GM10248 (cell line): ENCODE data around the gene TMEM270.

ENCODE experiments used
- CTCF ChIA-PET: fragments of 300-600 bp; sonication (Branson Sonifier 250); formaldehyde crosslinking; extraction: SDS; loops from one replicate; lab custom pipeline; 2021; ENCODE audit warnings: antibody characterized with exemption; lab: Yijun Ruan, JAX
- POLR2A ChIA-PET: fragments of 350-650 bp; sonication (Branson Sonifier 250); formaldehyde crosslinking; extraction: SDS; loops from one replicate; lab custom pipeline; 2020; ENCODE audit warnings: antibody characterized with exemption; lab: Yijun Ruan, JAX
- DNase-seq: peaks from one replicate; pipeline ENCODE4 v3.0.0; 2012; ENCODE audit errors: extremely low spot score
- TF ChIP-seq, protein P1 (sequence below): IDR thresholded peaks from 2 replicates; pipeline ENCODE4 v1.5.1; 2012; ENCODE audit warnings: mild to moderate bottlenecking, low read depth; ENCODE audit errors: extremely low read depth, missing control alignments, control extremely low read depth

Gene TMEM270

DNA sequence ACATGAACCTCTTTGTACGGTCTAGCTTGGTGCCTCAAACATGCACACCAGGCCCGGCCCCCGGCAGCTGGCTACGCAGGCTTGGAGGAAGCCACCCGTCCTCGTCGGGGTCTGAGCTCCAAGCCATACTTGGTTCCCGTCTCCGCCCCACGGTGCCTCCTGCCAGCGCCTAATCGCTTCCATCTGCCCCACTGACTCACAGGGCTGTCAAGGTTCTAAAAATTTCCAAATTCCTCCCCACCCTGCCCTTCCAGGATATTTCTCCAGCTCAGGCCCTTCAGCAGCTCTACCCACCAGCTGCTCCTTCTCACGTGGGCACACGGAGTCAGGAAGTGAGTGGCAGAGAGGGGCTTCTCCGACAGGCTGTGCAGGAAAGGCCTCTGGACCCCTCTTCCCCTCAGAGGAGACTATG is 38.8 kb downstream of the TMEM270 start:
- no peak for DNase-seq
- CTCF ChIA-PET = no interaction called here
- POLR2A ChIA-PET = no interaction called here
- TF ChIP-seq, protein P1, sequence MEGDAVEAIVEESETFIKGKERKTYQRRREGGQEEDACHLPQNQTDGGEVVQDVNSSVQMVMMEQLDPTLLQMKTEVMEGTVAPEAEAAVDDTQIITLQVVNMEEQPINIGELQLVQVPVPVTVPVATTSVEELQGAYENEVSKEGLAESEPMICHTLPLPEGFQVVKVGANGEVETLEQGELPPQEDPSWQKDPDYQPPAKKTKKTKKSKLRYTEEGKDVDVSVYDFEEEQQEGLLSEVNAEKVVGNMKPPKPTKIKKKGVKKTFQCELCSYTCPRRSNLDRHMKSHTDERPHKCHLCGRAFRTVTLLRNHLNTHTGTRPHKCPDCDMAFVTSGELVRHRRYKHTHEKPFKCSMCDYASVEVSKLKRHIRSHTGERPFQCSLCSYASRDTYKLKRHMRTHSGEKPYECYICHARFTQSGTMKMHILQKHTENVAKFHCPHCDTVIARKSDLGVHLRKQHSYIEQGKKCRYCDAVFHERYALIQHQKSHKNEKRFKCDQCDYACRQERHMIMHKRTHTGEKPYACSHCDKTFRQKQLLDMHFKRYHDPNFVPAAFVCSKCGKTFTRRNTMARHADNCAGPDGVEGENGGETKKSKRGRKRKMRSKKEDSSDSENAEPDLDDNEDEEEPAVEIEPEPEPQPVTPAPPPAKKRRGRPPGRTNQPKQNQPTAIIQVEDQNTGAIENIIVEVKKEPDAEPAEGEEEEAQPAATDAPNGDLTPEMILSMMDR = no peak

DNA sequence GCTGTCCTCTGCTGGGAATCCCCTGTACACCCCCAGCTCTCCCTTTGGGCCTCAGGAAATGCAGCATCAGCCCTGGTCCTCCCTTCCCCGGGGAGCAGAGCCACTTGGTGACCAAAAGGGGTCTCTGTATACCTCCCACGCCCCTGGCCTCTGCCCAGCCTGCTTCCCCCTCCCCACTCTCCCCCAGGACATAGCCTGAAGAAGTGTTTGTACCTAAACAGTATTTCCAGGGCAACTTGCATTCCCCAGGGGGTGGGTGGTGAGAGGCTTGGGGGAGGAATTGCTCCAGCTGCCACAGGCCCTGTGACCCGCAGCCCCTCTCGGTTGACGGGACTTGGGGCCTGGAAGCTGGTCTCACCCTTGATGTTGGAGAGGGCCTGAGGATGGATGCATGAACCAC is 39.3 kb downstream of the TMEM270 start:
- ChIA-PET CTCF (interaction anchor here (1.0 kb wide), 1 partner anchor 9 kb away, joined by 3 read pairs; no protein-coding TSS in a partner anchor), POLR2A (no interaction called here)
- TF ChIP-seq, protein P1 = no peak
- DNase-seq = no peak

DNA sequence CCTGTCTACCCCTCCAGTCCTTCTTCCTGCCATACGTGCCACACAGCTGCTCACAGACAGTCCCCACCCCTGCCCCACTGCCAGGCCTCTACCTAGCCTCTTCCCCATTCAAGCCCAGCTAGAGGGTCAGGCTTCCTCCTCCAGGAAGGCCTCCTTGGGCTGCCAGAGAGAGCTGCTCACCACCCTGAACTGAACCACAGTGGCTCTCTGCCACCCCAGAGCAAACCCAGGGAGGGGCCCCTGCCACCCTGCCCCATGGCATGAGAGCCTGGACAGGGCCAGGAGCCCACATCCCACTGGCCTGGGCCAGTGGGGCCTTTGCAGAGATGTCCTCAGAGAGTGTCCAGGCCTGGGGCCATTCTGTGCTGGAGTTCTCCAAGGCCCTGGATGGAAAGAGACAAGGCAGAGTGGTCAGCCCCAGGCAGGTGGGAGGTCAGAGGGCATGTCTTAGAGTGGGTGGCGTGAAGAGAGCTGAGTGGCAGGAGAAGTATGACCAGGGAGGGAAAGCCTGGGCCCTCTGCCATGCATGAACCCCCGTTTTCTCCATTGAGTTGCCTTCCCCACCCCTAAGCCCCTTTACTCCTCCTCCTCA is 40.4 kb downstream of the TMEM270 start:
- POLR2A ChIA-PET = no interaction called here
- CTCF ChIA-PET = interaction anchor here (1.0 kb wide), 1 partner anchor 8 kb away, joined by 3 read pairs; no protein-coding TSS in a partner anchor
- TF ChIP-seq, protein P1 = no peak
- no peak for DNase-seq

DNA sequence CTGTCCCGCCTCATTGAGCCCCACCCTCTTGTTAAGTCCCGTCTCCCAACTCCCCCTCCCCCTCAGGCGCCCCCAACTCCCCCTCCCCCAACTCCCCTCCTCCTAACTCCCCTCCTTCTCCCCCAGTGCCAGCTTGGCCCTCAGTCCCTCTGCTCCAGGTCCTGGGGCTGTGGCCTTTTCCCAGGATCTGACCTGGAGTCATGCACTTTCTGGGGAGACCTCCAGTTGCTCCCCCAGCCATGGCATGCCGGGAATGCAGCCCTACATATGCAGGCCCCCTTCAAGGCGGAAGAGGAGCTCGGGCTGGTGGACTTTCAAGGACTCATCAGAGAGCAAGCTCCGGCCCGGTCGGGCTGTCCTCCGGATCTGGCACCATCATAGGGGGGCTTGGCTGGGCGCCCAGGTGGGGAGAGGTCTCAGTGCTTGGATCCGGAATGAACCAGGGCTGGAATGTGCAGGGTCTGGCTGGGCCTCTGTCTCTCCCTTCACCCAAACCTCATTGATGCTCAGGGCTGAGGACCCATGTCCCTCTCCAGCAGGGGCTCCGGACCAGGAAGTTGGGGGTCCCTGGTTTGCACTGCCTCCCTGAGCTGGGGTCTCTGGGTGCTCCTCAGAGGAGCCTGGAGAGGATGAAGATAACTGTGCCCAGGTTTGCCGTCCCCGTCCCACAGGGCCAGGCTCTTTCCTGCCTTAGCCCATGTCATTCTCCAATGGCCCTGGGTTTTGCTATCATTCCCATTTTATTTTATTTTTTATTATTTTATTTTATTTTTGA is 41.1 kb downstream of the TMEM270 start:
- ChIA-PET POLR2A (no interaction called here), CTCF (interaction anchor here (0.7 kb wide), 1 partner anchor 51 kb away, joined by 3 read pairs; no protein-coding TSS in a partner anchor)
- TF ChIP-seq, protein P1 = no peak
- DNase-seq = no peak

DNA sequence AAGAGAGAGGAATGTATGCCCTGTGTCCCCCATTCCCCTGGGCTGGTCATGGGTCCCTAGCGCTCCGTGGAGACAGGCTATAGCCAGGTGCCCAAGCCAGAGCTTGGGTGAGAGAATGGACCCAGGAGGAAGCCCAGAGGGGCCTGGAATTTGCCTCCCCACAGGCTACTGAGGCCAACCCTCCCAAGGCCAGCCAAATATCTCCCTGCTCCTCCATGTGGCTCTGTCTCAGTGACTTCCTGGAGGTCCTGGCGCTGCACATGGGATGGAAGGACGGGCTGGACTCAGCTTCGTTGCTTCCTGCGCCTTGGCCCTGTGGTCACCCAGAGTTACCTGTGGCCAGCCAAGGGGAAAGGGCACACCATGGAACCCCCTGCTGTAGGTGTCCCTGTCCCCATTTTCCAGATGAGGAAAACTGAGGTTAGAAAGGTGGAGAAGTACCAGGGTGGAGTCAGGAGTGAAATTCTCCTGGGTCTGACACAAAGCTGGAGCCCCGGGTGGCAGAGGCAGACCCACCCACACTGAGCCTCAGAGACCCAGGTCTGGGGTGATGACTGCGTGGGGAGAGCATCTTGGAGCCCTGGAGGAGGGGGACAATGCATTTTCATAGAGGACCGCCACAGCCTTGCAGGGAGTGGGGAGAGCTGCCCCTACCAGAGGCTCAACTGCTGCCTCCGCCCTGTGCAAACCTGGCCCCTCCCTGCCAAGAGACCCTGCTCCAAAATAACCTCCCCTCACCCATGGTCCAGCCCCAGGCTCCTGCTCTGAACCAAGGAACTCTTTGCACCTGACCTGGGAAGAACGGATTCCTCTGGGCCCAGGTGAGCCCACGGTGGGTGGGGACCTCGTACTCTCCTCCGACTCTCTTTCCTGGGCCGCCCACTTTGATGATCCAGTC is 42.6 kb downstream of the TMEM270 start:
- POLR2A ChIA-PET = no interaction called here
- CTCF ChIA-PET = no interaction called here
- TF ChIP-seq, protein P1 = no peak
- no peak for DNase-seq

DNA sequence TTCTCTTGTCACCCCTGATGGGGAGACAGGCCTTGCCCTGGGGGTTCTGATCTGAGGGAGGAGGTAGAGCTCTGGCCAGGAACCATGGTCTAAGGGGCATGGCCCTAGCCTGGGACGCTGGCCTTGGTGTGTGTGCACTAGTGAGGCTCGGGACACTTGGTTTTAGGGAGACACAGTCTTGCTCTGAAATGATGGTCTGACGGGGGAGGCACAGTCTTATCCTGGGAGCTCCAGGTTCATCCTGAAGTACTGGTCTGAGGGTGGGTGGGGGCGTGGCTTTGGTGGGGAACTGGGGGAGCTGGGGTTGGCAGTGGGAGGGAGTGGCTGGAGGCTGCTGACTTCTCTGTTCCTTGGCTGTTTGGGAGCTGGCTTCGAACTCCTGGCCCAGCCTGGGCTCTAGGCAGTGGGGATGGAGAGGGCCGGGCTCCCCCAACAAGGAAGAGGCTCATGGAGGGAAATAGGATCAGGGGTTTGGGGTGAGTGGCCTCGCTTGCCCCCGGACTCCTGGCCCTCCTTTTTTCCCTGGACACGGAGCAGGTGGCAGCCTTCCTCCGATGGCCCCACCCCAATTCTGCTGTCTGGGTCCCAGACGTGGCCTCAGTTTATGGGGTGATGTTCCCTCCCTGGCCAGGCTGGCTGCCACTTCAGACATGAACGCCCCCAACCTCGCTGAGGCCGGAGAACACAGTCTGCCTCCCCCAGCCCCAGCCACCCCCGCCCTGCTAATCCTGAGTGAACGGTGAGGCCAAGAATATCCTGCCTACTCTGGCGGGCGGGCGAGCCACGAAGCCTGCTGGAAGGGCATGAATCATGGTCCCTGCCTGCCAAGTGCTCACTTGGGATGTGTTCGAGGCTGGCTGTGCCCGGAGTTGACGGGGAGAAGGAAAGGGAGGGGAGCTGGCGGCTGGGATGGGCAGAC is 43.5 kb downstream of the TMEM270 start:
- ChIA-PET CTCF (no interaction called here), POLR2A (no interaction called here)
- no peak for DNase-seq
- TF ChIP-seq, protein P1 = no peak
